ENCODE results near the gene ZNF668.
A peak's percentile ranks its signal among the peaks of the same experiment; 100 is the strongest.

ZNF668 gene

DNA sequence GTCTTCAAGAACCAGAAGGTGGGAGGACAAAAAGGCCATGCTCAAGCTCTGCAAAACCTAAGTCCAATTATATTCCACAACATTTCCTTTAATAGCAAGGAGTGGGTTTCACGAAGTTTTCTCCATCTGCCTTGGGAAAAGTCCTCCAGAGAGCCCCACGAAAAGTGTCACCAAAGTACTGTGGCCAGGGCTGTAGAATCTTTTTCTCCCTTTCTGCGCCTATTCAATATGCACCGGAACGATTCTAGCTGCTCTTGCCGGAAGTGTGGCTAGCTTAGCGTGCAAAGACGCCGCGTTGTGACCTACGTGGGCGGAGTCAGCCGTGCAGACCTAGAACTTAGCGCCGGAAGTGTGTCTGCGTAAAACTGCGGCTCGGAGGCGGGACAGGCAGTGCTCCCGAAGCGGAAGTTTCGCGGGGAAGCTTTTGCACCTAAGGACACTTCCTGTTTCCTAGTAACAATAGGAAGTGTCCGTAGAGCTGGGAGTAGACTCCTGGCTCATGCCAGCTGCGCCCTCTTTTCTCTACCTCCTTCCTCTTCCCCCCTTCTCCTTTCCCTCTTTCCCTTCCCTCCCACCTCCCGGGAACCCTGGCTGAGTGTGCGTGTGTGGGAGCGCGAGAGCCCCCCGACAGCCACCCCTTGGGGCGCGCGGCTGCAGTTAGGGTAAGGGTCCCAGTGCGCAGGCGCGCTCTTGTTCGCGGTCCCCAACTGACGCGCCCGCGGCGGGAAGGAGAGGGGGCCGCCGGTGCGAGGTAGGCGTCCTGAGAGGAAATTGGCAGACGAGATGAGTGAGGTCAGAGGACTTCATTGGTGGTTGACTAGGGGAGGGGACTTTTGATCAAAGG is at the start of gene ZNF668, which contains the start of gene ZNF646:
Gene ZNF668, minus strand, starts transcription at position 271 of the 844 bp plus-strand sequence. CDS start 9,781 bp downstream, outside the sequence.
Gene ZNF646, plus strand, starts transcription at position 453 of the 844 bp plus-strand sequence. CDS start 1,903 bp downstream, outside the sequence.
- H3K4me3 ChIP-seq (ENCODE audit: low read depth, low read length), result peak within 1 kb of the TSS; percentile 67
- peak; percentile 99 for DNase-seq (ENCODE audit: low read depth, low spot score)
- in situ Hi-C loops (cut with HindIII; ENCODE audit: low sequenced_read_pairs), result no loop called here
- no peak for TF ChIP-seq CTCF (IDR thresholded peaks at IDR 0.05; ENCODE audit: low read depth, low read length)

- TF ChIP-seq CTCF (IDR thresholded peaks at IDR 0.05; ENCODE audit: low read depth, low read length), result no peak
- no peak for DNase-seq (ENCODE audit: low read depth, low spot score)
- no peak overlapping the region for H3K4me3 ChIP-seq (ENCODE audit: low read depth, low read length)
- in situ Hi-C loops (cut with HindIII; ENCODE audit: low sequenced_read_pairs), result no loop called here
These were observed 46.1 kb upstream of the ZNF668 start for GRCh38 chr16:31120129-31120528.

DNA sequence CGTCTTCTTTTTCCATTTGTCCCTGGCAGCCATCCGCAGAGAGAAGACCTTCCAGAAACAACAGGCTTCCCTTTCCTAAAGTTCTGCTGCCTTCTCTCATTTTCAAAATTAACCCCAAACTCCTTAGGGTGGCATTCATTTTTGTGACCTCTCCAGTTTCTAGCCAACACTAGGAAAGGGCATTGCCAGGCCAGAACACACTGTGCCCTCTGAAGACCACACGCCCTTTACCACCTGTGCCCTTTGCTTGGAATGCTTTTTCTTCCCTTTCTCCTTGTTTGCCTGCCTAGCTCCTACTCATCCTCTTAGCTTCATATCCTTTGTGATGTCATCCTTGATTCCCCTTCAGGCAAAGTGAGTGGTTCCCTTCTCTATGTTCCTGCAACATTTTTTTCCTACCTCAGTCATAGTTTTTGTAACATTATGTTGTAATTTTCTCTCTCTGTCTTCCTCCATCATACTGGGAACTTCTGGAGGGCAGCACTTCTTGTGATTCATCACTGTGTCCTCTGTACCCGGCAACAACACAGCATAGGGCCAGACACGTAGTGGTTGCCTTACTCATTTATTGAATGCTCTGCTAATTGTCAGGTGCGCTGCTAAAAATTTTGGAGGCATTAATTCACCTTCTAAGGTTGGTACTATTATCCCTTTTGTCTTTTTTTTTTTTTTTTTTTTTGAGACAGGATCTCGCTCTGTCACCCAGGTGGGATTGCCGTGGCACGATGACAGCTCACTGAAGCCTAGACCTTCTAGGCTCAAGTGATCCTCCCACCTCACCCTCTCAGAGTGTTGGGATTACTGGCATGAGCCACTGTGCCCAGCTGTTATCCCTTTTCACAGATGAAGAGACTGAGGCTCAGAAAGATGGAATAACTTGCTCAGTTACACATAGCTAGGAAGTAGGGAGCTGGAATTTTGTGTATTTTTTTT is 44.4 kb upstream of the ZNF668 start:
- DNase-seq (ENCODE audit: low read depth, low spot score), result peak; percentile 33
- H3K4me3 ChIP-seq (ENCODE audit: low read depth, low read length), result peak overlapping the region; percentile 63
- in situ Hi-C loops (cut with HindIII; ENCODE audit: low sequenced_read_pairs), result no loop called here
- no peak for TF ChIP-seq CTCF (IDR thresholded peaks at IDR 0.05; ENCODE audit: low read depth, low read length)

DNA sequence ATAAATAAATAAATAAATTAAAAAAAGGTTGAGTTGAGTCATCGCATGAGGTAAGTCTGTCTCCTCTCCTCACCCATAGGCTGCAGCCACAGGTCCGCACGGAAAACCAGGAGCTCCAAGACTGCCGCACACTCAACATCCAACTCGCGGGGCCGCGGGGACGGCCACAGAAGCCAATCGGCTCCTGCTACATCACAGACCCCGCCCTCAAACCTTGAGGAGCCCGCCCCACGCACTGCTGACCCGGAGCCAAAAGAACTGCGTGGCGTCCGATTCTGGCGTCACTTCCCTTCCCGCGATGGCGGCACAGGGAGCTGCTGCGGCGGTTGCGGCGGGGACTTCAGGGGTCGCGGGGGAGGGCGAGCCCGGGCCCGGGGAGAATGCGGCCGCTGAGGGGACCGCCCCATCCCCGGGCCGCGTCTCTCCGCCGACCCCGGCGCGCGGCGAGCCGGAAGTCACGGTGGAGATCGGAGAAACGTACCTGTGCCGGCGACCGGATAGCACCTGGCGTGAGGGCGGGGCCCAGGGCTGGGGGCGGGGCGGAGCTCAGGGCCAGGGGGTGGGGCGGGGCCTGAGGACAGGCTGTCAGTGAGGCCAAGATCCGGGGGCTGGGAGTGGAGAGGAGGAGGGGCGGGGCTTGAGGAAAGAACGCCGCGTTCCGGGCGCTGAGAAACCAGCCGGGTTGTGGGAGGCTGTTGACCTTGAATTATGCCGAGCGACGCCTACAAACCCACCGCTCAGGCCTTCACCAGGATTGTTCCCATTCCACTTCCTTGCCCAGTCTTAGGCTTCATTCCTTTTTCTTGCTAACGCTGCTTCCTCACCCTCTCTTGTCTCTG is 43.6 kb upstream of the ZNF668 start, which contains the start of gene KAT8:
Gene KAT8, plus strand, starts transcription at position 281 of the 839 bp plus-strand sequence. Its CDS starts 18 bp downstream, at position 299.
- in situ Hi-C loops (cut with HindIII; ENCODE audit: low sequenced_read_pairs), result no loop called here
- DNase-seq (ENCODE audit: low read depth, low spot score), result peak; percentile 99
- H3K4me3 ChIP-seq (ENCODE audit: low read depth, low read length), result peak within 1 kb of the TSS; percentile 63
- TF ChIP-seq CTCF (IDR thresholded peaks at IDR 0.05; ENCODE audit: low read depth, low read length), result no peak

GRCh38 chr16:31114468-31114867 is 40.4 kb upstream of the ZNF668 start:
- in situ Hi-C loops (cut with HindIII; ENCODE audit: low sequenced_read_pairs), result no loop called here
- no peak for DNase-seq (ENCODE audit: low read depth, low spot score)
- H3K4me3 ChIP-seq (ENCODE audit: low read depth, low read length), result no peak overlapping the region
- no peak for TF ChIP-seq CTCF (IDR thresholded peaks at IDR 0.05; ENCODE audit: low read depth, low read length)

All from astrocyte of the spinal cord (primary cell).